Measurements from ENCODE around the gene SLC25A11.

Gene SLC25A11

DNA sequence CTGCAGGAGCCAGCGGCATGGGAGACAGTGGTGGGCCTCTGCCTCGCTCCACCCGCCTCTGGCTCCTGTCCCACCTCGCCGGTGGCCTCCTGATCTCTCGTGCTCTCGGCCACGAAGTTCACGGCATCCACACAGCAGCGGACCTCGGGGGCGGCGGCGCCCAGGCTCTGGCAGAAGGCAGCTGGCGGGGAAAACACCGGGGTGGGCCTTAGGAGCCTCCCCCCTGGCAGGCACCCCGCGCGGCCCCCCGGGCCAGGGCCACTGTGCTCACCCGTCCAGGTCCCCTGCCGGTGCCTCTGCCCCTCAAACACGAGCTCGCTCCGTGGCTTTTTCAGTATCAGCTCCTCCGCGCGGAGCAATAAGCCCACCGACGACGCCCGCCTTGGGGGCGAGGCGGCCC, 40.9 kb downstream of the SLC25A11 start:
- H3K9me3 ChIP-seq (ENCODE audit: insufficient read depth, low read length, severe bottlenecking) = no peaks in the 10 kb centered on the region
- ATAC-seq (ENCODE audit: insufficient read depth, low read depth) = no peak
- peaks cover 34% of the 10 kb centered on the region for H3K36me3 ChIP-seq (ENCODE audit: insufficient read depth, low read length)
- H3K27me3 ChIP-seq (ENCODE audit: insufficient read depth, low read length, poor library complexity) = no peaks in the 10 kb centered on the region
- H3K4me3 ChIP-seq (ENCODE audit: low read depth in 1 of 2, low read length in 2 of 2) = no peak overlapping the region
- H3K9ac ChIP-seq (ENCODE audit: low read depth, low read length) = no peak overlapping the region
- TF ChIP-seq, protein P1, sequence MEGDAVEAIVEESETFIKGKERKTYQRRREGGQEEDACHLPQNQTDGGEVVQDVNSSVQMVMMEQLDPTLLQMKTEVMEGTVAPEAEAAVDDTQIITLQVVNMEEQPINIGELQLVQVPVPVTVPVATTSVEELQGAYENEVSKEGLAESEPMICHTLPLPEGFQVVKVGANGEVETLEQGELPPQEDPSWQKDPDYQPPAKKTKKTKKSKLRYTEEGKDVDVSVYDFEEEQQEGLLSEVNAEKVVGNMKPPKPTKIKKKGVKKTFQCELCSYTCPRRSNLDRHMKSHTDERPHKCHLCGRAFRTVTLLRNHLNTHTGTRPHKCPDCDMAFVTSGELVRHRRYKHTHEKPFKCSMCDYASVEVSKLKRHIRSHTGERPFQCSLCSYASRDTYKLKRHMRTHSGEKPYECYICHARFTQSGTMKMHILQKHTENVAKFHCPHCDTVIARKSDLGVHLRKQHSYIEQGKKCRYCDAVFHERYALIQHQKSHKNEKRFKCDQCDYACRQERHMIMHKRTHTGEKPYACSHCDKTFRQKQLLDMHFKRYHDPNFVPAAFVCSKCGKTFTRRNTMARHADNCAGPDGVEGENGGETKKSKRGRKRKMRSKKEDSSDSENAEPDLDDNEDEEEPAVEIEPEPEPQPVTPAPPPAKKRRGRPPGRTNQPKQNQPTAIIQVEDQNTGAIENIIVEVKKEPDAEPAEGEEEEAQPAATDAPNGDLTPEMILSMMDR (IDR thresholded peaks at IDR 0.05; ENCODE audit: borderline replicate concordance, extremely low read depth, low read length, poor library complexity, severe bottlenecking) = no peak
- TF ChIP-seq EZH2 (IDR thresholded peaks at IDR 0.05; ENCODE audit: borderline replicate concordance, low read depth, low read length, severe bottlenecking) = no peak
- H3K4me2 ChIP-seq (ENCODE audit: insufficient read depth, low read length) = no peak overlapping the region
- no peak overlapping the region for H3K27ac ChIP-seq (ENCODE audit: low read length)
- no peak overlapping the region for H2AFZ ChIP-seq (ENCODE audit: low read depth, low read length)
- peaks cover 18% of the 10 kb centered on the region for H3K4me1 ChIP-seq (ENCODE audit: insufficient read depth, low read length)
- peaks cover 3% of the 10 kb centered on the region for H4K20me1 ChIP-seq (ENCODE audit: insufficient read depth, low read length)
- no peaks in the 10 kb centered on the region for H3K79me2 ChIP-seq (ENCODE audit: insufficient read depth, low read length)
- DNase-seq = no peak

DNA sequence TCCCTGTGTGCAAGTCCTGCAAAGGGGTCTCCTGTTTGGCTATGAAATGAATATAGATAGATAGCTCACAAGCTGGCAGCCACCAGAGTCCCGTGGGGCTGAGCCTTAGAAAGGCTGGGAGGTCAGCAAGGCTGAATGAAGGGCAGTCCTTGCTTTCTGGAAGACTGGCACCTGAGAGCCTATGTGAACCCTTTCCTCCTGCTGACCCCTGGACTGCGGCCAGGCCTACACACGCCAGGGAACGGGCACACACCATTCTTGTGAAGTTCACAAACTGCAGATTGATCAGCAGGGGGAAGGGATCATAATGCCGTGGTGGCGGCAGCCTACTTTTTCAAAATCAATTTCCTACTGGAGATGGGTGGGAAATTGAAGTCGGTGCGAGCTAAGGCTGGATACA, 41.5 kb downstream of the SLC25A11 start:
- H3K27me3 ChIP-seq (ENCODE audit: insufficient read depth, low read length, poor library complexity) = no peaks in the 10 kb centered on the region
- no peak overlapping the region for H3K9ac ChIP-seq (ENCODE audit: low read depth, low read length)
- H3K27ac ChIP-seq (ENCODE audit: low read length) = no peak overlapping the region
- H2AFZ ChIP-seq (ENCODE audit: low read depth, low read length) = no peak overlapping the region
- H3K4me1 ChIP-seq (ENCODE audit: insufficient read depth, low read length) = peaks cover 12% of the 10 kb centered on the region
- H3K9me3 ChIP-seq (ENCODE audit: insufficient read depth, low read length, severe bottlenecking) = no peaks in the 10 kb centered on the region
- no peak for TF ChIP-seq EZH2 (IDR thresholded peaks at IDR 0.05; ENCODE audit: borderline replicate concordance, low read depth, low read length, severe bottlenecking)
- TF ChIP-seq, protein P1 (IDR thresholded peaks at IDR 0.05; ENCODE audit: borderline replicate concordance, extremely low read depth, low read length, poor library complexity, severe bottlenecking) = no peak
- DNase-seq (no peak), ATAC-seq (ENCODE audit: insufficient read depth, low read depth) (no peak)
- peaks cover 40% of the 10 kb centered on the region for H3K36me3 ChIP-seq (ENCODE audit: insufficient read depth, low read length)
- H3K4me2 ChIP-seq (ENCODE audit: insufficient read depth, low read length) = no peak overlapping the region
- H4K20me1 ChIP-seq (ENCODE audit: insufficient read depth, low read length) = peaks cover 3% of the 10 kb centered on the region
- no peaks in the 10 kb centered on the region for H3K79me2 ChIP-seq (ENCODE audit: insufficient read depth, low read length)
- no peak overlapping the region for H3K4me3 ChIP-seq (ENCODE audit: low read depth in 1 of 2, low read length in 2 of 2)

- Histone ChIP-seq H3K79me2 (ENCODE audit: insufficient read depth, low read length) (no peaks in the 10 kb centered on the region), H3K27ac (ENCODE audit: low read length) (no peak overlapping the region), H3K36me3 (ENCODE audit: insufficient read depth, low read length) (peaks cover 45% of the 10 kb centered on the region), H4K20me1 (ENCODE audit: insufficient read depth, low read length) (peaks cover 4% of the 10 kb centered on the region), H3K27me3 (ENCODE audit: insufficient read depth, low read length, poor library complexity) (no peaks in the 10 kb centered on the region), H3K4me1 (ENCODE audit: insufficient read depth, low read length) (peaks cover 6% of the 10 kb centered on the region), H2AFZ (ENCODE audit: low read depth, low read length) (no peak overlapping the region), H3K9ac (ENCODE audit: low read depth, low read length) (no peak overlapping the region), H3K4me2 (ENCODE audit: insufficient read depth, low read length) (no peak overlapping the region), H3K9me3 (ENCODE audit: insufficient read depth, low read length, severe bottlenecking) (no peaks in the 10 kb centered on the region), H3K4me3 (ENCODE audit: low read depth in 1 of 2, low read length in 2 of 2) (no peak overlapping the region)
- no peak for DNase-seq
- TF ChIP-seq, protein P1 (IDR thresholded peaks at IDR 0.05; ENCODE audit: borderline replicate concordance, extremely low read depth, low read length, poor library complexity, severe bottlenecking) = no peak
- TF ChIP-seq EZH2 (IDR thresholded peaks at IDR 0.05; ENCODE audit: borderline replicate concordance, low read depth, low read length, severe bottlenecking) = no peak
- ATAC-seq (ENCODE audit: insufficient read depth, low read depth) = no peak
Measured at GRCh38 chr17:4897785-4898184, 42.1 kb downstream of the SLC25A11 start.

GRCh38 chr17:4897198-4897687, 42.6 kb downstream of the SLC25A11 start:
- no peak for ATAC-seq (ENCODE audit: insufficient read depth, low read depth)
- Histone ChIP-seq H3K27ac (ENCODE audit: low read length) (no peak overlapping the region), H3K9me3 (ENCODE audit: insufficient read depth, low read length, severe bottlenecking) (no peaks in the 10 kb centered on the region), H3K4me1 (ENCODE audit: insufficient read depth, low read length) (peaks cover under 1% of the 10 kb centered on the region; the same call in 1 of the 2 replicates), H3K79me2 (ENCODE audit: insufficient read depth, low read length) (no peaks in the 10 kb centered on the region), H2AFZ (ENCODE audit: low read depth, low read length) (no peak overlapping the region), H3K9ac (ENCODE audit: low read depth, low read length) (no peak overlapping the region), H4K20me1 (ENCODE audit: insufficient read depth, low read length) (peaks cover 8% of the 10 kb centered on the region), H3K27me3 (ENCODE audit: insufficient read depth, low read length, poor library complexity) (no peaks in the 10 kb centered on the region), H3K36me3 (ENCODE audit: insufficient read depth, low read length) (peaks cover 50% of the 10 kb centered on the region), H3K4me2 (ENCODE audit: insufficient read depth, low read length) (no peak overlapping the region), H3K4me3 (ENCODE audit: low read depth in 1 of 2, low read length in 2 of 2) (no peak overlapping the region)
- no peak for DNase-seq
- no peak for TF ChIP-seq EZH2 (IDR thresholded peaks at IDR 0.05; ENCODE audit: borderline replicate concordance, low read depth, low read length, severe bottlenecking)
- TF ChIP-seq, protein P1 (IDR thresholded peaks at IDR 0.05; ENCODE audit: borderline replicate concordance, extremely low read depth, low read length, poor library complexity, severe bottlenecking) = no peak

Measured in DND-41 (cell line).